ENCODE data around the gene KRT71.

KRT71 gene

GRCh38 chr12:52537101-52537500 is 15.8 kb downstream of the KRT71 start:
- no peak for DNase-seq (ENCODE audit: low spot score)

GRCh38 chr12:52535574-52535973 is 17.4 kb downstream of the KRT71 start:
- no peak for DNase-seq (ENCODE audit: low spot score)

- no peak for DNase-seq (ENCODE audit: low spot score)
Observed at GRCh38 chr12:52534482-52534881, 18.5 kb downstream of the KRT71 start.

DNA sequence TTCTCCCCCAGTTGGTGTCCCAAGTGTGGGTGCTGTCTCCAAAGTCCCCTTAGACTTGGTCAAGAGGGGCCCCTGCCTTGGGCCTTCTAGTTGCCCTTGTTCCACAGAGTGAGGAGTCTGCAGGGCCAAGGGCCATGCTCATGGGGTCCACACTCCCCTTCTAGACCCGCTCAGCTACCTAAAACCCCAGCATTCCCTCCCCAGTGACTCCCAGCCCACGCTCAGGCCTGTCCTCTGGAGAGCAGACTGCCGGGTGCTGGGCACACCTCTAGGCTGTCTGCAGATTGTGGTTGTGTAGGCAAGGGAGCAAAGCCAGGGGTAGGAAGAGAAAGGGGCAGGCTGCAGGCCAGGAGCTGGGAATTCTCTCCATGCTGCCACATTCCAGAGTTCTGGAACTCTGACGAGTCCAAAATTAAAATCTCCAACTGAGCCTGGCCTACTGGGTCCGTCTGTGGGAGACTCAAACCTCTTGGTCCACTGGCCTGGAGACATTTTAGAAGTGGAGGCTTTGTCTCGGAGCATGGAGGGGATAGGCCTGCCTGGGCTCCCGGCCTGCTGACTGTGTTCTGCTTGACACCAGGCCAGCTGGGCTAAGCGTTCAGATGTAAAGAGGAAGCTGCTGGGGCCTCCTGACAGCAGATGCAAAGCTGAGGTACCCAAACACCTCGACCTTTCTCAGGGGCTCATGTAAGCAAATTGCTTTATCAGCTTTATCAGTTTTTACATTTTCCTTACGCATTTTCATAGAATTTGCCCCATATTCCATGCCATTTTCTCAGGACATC is 19.1 kb downstream of the KRT71 start:
- DNase-seq (ENCODE audit: low spot score) = no peak

- no peak for DNase-seq (ENCODE audit: low spot score)
Observed at GRCh38 chr12:52532636-52533035, 20.3 kb downstream of the KRT71 start.

GRCh38 chr12:52531566-52532300 is 21.2 kb downstream of the KRT71 start:
- DNase-seq (ENCODE audit: low spot score) = no peak

DNA sequence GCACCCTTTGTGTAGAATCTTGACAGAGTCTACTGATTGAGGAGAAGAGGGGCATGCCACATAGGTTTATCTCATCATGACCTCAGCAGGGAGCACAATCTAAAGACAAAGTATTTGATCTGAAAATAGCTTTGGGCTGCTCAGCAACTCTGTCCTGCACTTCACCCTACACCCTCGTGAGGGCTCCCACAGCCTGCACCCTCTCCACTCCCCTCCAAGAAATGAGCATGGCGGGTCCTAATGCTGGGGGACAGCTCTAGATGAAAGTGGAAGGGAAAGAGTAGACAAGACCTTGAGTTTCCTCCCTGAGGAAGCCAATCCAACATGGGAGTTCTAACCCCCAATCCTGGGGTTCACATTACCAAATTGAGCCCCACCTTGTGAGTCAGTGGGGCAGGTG is 22.0 kb downstream of the KRT71 start:
- DNase-seq (ENCODE audit: low spot score) = no peak

DNA sequence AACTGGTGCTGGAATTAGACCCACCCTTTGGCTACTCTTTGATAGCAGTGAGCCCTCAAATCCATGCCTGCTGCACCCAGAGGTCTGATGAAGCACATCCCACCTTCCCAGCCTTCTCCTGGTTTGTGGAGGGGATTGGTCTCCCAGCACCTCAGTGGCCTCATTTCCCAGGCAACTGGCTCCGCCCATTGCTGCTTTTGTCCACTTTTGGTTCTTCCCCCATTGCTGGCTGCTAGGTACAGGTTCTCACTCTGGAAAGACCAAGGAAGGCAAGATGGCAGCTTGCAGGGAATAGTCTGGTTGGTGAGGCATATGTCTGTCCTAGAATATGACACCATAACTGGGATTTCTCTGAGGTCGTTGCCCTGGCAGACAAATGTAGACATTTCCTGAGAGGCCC is 22.6 kb downstream of the KRT71 start:
- DNase-seq (ENCODE audit: low spot score) = no peak

DNA sequence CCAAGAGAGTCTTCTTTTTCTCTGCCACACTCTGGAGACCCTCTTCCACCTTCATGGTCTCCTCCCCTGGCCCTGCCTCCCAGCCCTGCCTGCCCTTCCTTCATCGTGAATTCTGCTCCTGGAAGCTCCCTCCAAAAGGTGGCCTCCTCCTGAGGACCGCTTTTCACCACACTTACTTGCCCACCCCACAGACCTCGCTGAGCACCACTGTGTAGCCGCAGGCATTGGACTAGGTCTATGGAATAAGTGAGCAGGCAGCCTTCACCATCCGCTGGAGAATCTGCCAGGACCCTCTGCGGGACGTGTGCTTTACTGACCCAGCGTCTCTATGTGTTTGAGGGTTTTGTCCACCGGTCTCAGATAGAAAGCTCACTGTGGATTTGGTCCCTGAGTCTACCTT is 23.1 kb downstream of the KRT71 start:
- DNase-seq (ENCODE audit: low spot score) = no peak

DNA sequence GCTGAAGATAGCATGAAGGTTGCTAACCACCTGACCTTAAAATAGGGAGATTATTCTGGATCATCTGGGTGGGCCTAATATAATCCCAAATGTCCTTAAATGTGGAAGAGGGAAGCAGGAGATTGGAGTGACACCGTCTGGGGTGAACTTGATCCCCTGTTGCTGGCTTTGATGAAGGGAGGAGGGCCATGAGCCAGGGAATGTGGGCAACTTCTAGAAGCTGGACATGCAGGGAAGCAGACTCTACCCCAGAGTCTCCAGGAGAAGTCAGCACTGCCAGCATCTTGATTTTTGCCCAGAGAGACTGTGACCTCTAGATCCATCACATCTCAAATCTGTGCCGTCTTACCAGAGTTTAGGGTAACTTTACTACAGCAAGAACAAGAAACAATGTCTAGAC is 23.5 kb downstream of the KRT71 start:
- no peak for DNase-seq (ENCODE audit: low spot score)

DNA sequence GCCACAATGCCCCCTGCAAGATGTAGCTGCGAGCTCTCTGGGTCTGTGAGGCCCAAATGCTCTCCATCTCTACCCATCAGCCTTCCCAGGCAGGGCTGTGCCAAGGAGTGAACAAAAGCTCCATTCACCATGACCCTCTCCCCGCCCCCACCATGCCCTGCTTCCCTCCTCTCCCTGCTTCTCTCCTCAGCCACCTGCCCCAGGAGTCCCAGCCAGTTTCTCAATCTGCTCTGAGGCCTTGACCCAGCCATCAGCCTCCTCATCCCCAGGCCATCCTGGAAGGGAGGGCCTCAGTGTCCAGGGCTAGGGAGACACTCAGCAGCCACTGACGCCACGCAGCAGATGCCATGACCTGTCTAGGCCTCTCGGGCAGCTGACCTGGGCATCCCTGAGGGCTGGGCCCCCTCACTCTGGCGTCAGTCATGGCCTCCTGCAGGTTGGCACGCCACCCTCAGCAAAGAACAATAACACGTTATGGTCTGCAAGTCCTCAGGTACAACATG is 24.3 kb downstream of the KRT71 start:
- DNase-seq (ENCODE audit: low spot score) = no peak

DNA sequence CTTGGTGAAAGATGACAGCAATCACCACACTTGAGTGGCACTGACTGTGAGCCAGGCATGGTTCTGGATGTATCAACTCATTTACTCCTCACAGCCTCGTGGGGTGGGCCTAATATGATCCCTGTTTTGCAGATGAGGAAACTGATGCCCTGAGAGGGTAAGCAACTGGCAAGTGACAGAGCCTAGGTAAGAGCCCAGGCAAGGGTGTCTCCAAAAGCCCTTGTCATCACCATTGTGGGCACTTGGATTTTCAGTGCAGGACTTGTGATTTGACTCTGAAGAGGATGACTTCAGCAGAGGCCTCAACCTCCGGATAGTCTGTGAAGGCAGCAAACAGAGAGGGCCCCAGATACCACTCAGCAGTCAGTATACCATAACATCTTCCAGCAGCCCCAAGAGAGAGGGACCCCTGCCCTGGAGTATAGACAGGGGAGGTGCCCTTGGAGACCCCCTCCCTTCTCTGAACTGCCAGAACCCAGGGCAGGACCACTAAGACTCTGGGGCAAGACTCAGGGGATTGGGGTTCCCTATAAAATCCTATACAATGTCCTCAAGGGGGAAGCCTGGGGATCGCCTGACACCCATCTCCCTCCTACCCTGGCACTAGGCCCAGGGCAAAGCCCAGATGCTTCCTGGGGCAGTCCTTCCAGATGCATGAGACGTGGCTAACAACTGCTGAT is 25.7 kb downstream of the KRT71 start:
- DNase-seq (ENCODE audit: low spot score) = no peak

DNA sequence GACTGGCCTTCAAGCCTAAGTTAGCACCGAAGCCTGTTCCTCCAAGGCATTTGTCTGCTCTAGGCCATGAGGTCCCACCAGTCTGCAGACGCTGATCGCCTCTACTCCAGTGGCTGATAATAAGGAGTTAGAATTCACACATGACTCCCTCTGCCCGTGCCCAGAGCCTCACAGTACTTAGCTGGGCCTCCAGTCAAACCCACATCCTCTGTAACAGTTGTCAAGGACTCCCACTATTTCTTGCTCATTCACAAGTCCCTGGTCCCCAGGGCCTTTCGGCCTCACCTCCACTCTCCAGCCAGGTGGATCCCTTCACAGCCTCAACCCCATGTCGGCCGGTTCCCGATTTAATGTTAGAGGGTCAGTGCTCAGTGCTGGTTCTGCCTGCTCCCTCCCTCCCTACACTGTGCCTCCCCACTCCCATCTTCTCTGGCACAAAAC is 26.4 kb downstream of the KRT71 start:
- no peak for DNase-seq (ENCODE audit: low spot score)

DNA sequence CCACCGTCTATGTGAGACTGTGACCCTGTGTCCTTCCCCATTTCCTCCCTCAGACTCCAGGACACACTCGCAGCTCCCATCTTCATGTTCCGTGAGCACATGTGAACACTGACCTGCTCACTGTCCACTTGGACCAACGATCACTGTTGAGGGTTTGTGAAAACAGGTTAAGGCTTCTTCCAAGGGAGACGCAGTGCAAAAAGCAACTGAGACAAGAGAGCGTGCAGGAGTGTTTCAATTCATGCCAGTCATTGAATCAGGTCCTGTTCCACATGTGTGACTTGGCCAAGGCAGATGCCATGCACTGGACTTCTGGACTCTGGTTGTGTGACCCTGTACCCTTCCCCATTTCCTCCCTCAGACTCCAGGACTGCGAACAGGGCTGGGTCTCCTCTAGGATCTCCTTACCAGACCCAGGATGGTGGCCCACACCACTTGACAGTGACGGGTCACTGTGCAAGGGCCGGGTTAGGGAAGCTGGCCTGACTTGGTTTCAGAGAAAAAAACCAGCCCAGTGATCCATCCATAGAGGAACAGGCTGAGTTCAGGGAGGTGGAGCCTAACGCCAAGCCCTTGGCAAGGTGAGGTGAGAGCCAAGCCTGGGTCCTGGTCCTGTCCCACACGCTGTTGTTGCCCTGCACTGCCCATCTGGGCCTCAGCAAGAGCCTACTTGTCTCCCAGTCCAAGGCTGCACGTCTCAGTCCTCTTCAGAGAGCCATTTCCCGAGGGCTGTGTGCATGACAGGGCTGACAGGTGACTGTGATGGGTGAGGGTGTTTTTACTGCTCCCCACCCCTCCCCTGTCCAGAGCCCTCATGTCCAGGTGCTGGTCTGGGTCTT is 27.1 kb downstream of the KRT71 start:
- DNase-seq (ENCODE audit: low spot score) = no peak

DNA sequence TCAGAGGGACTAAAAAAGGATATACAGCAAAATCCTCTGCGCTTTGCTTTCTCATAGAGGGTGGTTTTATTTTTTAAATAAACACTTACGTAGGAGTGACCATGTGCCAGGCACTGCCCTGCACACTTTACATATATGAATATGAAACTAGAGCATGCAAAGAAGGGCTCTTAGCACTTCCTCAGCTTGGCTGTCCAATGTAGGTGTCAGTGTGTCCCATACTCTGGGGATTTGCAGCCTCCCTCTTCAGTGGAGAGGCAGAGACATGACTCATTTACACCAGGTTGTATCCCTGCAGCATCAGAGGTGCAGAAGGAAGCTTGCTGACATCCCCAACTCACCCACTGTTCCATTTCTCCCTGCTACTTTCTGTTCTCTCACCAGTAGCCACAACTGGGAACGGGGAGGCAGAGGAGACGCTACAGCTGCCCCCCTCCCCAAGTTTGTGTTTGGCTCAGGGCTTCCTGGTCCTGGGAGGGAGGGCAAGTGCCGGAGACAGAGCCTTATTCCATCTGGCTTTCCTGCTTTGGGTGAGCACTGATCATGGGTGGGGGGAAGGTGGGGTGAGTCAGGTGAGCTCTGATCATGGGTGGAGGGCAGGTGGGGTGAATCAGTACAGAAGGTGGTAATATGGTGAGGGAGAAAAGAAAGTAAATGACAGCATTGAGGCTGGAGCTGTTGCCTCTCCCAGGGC is 27.9 kb downstream of the KRT71 start:
- DNase-seq (ENCODE audit: low spot score) = no peak

DNA sequence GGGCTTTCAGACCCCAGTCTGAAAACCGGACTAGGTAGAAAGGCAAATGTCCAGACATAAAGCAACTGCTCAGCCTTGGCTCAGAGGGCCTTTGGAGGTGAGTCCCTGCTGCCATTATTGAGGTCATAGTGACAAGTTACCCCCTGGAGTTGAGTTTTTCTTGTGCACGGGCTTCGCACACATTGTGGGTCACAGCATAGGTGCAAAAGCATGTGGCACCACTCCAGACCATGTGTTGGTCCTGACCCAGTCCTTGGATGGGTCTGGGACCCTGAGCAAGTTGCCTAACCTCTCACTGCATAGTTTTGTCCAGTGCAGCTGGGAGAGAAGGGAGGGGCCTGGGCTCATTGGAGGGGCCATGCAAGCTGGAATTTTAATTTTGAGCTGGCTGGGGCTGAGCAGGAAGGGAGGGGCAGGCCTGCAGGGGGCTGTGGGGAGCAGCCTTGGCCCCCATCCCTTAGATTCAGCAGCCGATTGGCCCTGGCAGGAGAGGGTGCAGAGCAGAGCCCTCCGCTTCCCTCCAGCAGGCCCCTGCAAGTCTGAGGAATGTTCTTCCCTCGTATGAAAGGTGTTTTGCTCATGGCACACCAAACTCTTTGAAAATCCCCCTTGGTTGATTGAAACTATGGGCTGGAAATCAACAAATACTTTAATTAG is 28.6 kb downstream of the KRT71 start:
- DNase-seq (ENCODE audit: low spot score) = no peak

DNA sequence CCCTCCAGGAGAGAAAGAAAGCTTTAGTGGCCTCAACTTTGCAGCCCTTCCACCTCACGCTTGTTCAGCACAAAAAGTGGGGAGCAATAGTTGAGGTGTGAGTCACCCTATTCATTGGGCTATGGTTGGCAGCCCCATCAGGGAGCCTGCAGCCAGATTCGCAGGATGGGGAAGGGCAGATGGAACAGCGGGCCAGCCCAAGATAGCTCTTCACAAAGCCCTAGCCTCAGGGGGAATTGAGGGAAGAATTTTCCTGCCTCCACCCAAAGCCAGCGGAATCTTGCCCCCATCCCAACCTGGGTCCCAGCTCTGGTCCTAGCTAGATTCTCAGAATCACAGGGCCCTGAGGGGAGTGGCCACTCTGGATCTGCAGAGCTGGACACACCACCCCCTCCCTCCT is 29.1 kb downstream of the KRT71 start:
- DNase-seq (ENCODE audit: low spot score) = no peak

- no peak for DNase-seq (ENCODE audit: low spot score)
Observed at GRCh38 chr12:52522346-52523011, 30.5 kb downstream of the KRT71 start.

DNA sequence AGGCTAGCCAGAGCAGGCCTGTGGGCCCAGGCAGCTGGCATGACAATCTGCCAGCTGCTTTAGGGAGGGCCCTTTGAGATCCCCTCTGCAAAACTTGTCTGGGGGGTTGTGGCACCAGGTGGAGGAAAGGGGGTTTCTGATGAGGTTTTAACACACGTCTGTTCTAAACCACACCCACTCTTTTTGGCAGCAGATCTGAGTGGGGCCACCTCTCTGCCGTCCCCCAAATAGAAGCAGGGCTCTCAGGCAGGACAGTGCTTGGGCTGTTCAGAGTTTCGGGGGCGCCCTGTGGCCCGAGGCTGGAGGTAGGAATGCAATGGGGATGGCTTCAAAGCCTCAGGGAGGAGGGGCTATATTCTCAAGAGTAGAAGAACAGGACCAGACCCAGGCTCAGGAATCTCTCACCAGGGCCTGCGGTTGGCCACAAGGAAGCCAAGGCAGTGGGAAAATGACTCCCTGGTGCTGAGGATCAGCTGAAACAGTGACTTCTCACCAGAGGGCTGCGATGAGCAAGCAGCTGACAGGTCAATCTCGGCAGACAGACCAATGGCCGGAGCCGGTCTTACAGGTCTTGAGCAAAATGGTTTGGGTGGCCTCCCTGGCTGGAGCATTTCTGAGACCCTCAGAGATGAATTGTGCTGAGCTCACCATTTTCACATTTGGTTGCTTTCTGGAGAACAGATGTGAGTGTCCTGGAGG is 31.2 kb downstream of the KRT71 start:
- DNase-seq (ENCODE audit: low spot score) = no peak

DNA sequence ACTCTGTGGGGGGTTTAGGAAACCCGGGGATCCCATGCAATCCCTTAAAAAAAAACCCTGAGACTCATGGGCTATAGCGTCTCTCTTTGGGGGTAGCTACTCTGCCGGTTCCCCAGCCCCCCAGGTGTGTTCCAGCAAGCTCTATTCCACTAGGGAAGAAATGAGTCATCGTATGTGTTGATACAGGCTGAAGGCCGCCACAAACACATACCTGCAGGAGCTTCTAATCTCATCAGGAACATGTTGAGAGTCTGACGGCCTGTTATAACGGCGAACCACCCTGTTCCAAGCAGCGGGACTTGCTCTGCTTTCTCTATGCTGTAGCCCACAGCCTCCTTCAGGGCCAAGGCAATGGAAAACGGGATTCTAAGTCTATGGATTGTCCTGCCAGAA is 31.8 kb downstream of the KRT71 start:
- no peak for DNase-seq (ENCODE audit: low spot score)

Data from kidney capillary endothelial cell (primary cell).